ENCODE data around the gene NIM1K.
"Not testable (repeated sequence)": the region's sequence is repeated elsewhere in the genome, so short reads cannot be mapped to it uniquely, and the experiment has no call there.

Gene NIM1K

DNA sequence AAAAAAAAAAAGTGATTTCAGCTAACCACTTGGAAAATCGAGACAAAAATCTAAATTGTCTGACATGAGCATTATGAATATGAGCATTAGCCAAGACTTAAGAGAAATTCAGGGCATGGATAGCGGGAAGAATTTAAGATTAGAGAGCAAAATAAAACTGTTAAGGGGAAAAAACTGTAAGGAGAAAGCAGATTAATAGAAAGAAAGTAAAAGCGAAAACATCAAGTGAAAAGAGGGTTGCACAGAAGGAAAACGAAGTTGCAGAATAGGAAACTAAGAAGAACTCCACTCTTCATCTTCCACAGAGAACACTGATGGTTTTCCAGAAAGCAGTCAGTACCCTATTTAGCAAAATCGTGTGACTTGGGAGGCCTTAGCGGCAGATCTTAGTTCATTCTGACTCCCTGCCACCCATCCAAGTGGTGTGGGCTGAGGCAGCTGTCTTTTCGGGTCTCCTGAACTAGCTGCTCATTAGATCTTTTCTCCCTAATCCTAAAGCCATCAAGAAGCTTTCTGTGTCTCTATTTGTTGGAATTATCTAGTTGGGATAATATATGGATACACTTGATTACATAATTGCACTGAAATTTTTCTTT lies 3.7 kb downstream of the NIM1K start:
- H3K4me3 ChIP-seq (ENCODE audit: control insufficient read depth, low read depth, low read length), result no peak overlapping the region
- TF ChIP-seq, protein P1, sequence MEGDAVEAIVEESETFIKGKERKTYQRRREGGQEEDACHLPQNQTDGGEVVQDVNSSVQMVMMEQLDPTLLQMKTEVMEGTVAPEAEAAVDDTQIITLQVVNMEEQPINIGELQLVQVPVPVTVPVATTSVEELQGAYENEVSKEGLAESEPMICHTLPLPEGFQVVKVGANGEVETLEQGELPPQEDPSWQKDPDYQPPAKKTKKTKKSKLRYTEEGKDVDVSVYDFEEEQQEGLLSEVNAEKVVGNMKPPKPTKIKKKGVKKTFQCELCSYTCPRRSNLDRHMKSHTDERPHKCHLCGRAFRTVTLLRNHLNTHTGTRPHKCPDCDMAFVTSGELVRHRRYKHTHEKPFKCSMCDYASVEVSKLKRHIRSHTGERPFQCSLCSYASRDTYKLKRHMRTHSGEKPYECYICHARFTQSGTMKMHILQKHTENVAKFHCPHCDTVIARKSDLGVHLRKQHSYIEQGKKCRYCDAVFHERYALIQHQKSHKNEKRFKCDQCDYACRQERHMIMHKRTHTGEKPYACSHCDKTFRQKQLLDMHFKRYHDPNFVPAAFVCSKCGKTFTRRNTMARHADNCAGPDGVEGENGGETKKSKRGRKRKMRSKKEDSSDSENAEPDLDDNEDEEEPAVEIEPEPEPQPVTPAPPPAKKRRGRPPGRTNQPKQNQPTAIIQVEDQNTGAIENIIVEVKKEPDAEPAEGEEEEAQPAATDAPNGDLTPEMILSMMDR (conservative IDR thresholded peaks at IDR 0.05; ENCODE audit: control insufficient read depth, insufficient read depth, low read depth, low read length), result no peak
- DNase-seq (ENCODE audit: low read depth), result no peak

DNA sequence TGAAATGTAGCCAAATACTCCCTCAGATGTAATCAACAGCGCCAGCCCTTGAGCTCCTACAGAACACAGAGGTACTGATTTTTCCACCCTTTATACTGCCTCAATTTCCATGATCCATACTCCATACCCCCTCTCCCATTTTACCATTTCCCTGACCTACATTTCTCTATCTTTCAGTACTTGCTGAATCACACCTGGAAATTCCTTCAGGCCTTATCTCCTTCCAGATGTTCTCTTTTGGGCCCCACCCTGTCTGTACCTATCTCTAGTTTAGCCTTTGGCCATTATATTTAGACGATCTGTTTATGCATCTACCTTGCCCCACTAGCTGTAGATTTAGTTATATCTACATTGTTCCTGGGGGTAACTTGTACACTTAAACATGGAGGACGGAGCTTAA lies 5.5 kb downstream of the NIM1K start:
- TF ChIP-seq, protein P1 (conservative IDR thresholded peaks at IDR 0.05; ENCODE audit: control insufficient read depth, insufficient read depth, low read depth, low read length), result no peak
- no peak for DNase-seq (ENCODE audit: low read depth)

DNA sequence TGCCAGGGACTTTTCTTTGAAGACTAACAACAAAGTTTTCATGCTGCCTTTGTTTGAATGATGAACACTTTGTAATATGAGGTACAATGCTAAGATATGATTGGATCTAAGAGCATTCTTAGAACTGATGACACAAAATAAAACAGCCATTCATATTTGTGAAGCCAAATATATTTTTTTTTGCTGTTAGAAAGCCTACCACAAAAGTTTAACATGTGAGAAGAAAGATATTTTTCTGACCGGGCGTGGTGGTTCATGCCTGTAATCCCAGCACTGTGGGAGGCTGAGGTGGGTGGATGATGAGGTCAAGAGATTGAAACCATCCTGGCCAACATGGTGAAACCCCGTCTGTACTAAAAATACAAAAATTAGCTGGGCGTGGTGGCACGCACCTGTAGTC lies 9.4 kb downstream of the NIM1K start:
- not testable (repeated sequence) for H3K4me3 ChIP-seq (ENCODE audit: control insufficient read depth, low read depth, low read length); DNase-seq (ENCODE audit: low read depth)

More for the DNA sequence above, 5.5 kb downstream of the NIM1K start:
- H3K4me3 ChIP-seq (ENCODE audit: control insufficient read depth, low read depth, low read length), result no peak overlapping the region

DNA sequence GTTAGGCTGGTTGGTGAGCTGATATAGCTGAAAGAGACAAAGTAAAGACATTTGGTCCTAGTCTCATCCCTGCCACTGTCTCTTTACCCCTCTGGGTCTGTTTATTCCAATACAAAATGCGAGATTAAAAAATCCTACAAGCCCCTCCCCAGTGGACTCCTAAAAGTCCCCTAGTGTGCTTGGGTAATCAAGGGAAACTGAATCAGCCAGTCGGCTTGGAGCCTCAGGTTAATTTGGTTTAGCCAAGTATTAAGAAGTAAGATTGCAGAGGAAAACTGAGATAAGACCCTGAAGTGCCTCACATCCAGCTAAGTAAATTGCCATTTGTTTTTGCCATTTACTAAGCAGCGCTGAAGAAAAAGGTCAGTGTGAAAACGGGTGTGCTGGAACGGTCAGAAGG lies 10.4 kb downstream of the NIM1K start:
- DNase-seq (ENCODE audit: low read depth), result no peak
- H3K4me3 ChIP-seq (ENCODE audit: control insufficient read depth, low read depth, low read length), result no peak overlapping the region
- TF ChIP-seq, protein P1 (conservative IDR thresholded peaks at IDR 0.05; ENCODE audit: control insufficient read depth, insufficient read depth, low read depth, low read length), result no peak

DNA sequence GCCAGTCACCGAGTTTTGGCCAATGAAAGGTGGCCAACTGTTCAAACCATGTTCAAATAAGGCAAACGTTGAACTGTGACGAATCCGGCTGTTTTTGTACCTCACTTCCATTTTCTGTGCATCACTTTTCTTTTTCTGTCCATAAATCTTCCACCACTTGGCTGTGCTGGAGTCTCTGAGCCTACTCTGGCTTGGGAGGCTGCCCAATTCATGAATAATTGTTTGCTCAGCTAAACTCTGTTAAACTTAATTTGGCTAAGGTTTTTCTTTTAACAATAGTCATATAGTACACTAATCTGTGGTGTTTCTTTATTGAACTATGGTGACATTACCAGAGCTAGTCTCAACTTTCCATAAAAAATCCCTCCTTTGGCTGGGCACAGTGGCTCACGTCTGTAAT lies 11.3 kb downstream of the NIM1K start:
- no peak overlapping the region for H3K4me3 ChIP-seq (ENCODE audit: control insufficient read depth, low read depth, low read length)
- TF ChIP-seq, protein P1 (conservative IDR thresholded peaks at IDR 0.05; ENCODE audit: control insufficient read depth, insufficient read depth, low read depth, low read length), result peak; percentile 14
- peak; percentile 96 for DNase-seq (ENCODE audit: low read depth)

DNA sequence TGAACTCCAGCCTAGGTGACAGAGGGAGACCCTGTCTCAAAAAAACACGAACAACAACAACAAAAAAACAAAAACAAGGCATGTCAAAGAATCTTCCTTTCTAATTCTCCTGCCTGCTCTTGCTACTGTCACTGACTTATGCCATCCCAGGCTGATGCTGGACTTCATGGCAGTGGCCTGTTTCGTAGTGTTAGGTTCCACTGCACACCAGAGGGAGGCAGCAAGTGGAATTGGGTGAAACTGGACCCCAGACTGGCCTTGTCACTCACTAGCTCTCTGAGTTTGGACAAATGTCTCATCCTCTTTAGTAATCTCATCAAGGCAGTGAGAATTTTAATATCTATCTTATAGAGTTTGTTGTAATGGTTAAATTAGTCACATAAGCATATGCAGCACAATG lies 12.9 kb downstream of the NIM1K start:
- no peak overlapping the region for H3K4me3 ChIP-seq (ENCODE audit: control insufficient read depth, low read depth, low read length)
- DNase-seq (ENCODE audit: low read depth), result no peak
- TF ChIP-seq, protein P1 (conservative IDR thresholded peaks at IDR 0.05; ENCODE audit: control insufficient read depth, insufficient read depth, low read depth, low read length), result no peak

DNA sequence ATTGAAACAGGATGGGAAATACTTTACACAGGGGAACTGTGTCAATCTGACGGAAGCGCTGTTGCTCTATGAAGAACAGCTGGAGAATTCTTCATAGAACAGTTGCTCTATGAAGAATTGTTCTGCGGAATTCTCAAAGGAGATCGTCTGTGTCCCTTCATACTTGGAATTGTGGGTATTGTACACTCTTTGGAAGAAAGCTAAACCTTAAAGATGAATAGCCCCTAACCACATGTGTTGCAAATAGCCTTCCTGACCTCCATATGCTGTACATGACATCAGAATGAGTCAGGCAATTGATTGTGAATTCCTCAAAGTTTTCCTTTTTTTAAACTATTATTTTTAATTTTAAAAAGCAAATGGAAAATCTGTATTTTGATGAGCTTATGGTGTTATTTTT lies 15.6 kb downstream of the NIM1K start:
- TF ChIP-seq, protein P1 (conservative IDR thresholded peaks at IDR 0.05; ENCODE audit: control insufficient read depth, insufficient read depth, low read depth, low read length), result no peak
- H3K4me3 ChIP-seq (ENCODE audit: control insufficient read depth, low read depth, low read length), result no peak overlapping the region
- peak; percentile 88 for DNase-seq (ENCODE audit: low read depth)

Data from fibroblast of mammary gland (primary cell).